Bronchial epithelial cell (primary cell): Measurements from ENCODE around the gene CMC1. TPM values are rescaled to one million over a fixed set of nuclear protein-coding genes. Genes with fewer than 3 reads are reported as not detected.

Experiments
- DNase-seq: peaks from one replicate; pipeline ENCODE4 v3.0.0-alpha.2; 2010; ENCODE audit warnings: low read depth
- FAIRE-seq: peaks from 2 replicates; lab custom pipeline; 2011; peaks lifted over from hg19 to GRCh38; lab: Jason Lieb, UNC
- H3K27me3 ChIP-seq: 2 replicates; pipeline ENCODE4 v1.5.1; 2011; ENCODE audit warnings: low read length; ENCODE audit not compliant: control insufficient read depth, insufficient read depth
- H3K36me3 ChIP-seq: 2 replicates; pipeline ENCODE4 v1.5.1; 2011; ENCODE audit warnings: low read length; ENCODE audit not compliant: control insufficient read depth, insufficient read depth
- H3K4me3 ChIP-seq: 2 replicates; pipeline ENCODE4 v1.5.1; 2011; ENCODE audit warnings: mild to moderate bottlenecking, low read depth, low read length, control low read depth
- CTCF ChIP-seq: IDR thresholded peaks from 2 replicates; pipeline ENCODE4 v1.5.1; 2011; ENCODE audit warnings: mild to moderate bottlenecking, moderate library complexity, low read length, control low read depth, inconsistent platforms; ENCODE audit not compliant: insufficient read depth, severe bottlenecking
- total RNA-seq: library from RNA; depleted of rRNA; stranded (reverse); fragments of >200 nt; gene quantifications from 2 replicates; pipeline ENCODE4 v1.2.1, GENCODE V29; 2014

Gene CMC1
- total RNA-seq, 1 donor from 2014 or later: 2.4 TPM

- Histone ChIP-seq H3K4me3 (no peak overlapping the region), H3K36me3 (no peaks in the 10 kb centered on the region), H3K27me3 (no peaks in the 10 kb centered on the region)
- no peak for TF ChIP-seq CTCF
- peak; percentile 57 for DNase-seq
- FAIRE-seq: no peak
These were observed 60.3 kb downstream of the CMC1 start for GRCh38 chr3:28301688-28302087.

GRCh38 chr3:28308196-28308595 is 66.8 kb downstream of the CMC1 start:
- FAIRE-seq (no peak), DNase-seq (no peak)
- no peaks in the 10 kb centered on the region for H3K27me3 ChIP-seq
- H3K4me3 ChIP-seq: no peak overlapping the region
- TF ChIP-seq CTCF: no peak
- H3K36me3 ChIP-seq: no peaks in the 10 kb centered on the region

- DNase-seq (no peak), FAIRE-seq (no peak)
- H3K4me3 ChIP-seq: no peak overlapping the region
- H3K36me3 ChIP-seq: no peaks in the 10 kb centered on the region
- TF ChIP-seq CTCF: no peak
- no peaks in the 10 kb centered on the region for H3K27me3 ChIP-seq
These were observed 74.3 kb downstream of the CMC1 start for GRCh38 chr3:28315711-28316110.

DNA sequence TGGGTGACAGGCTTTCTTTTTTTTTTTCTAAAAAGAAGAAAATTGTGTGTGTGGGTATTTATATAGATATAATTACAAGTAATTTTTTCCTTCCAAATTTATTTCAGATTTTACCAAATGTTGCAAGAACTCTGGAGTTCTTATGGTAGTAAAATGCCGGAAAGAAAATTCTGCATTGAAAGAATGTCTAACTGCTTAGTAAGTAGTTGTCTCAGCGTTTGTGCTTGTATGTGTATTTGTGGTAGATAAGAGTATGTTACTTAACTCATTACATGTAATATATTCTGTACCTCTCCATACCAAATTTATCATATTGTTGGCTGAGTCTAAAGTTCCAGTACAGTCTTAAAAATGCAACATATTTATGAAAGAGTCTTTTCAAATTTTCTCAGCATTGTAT is 74.8 kb downstream of the CMC1 start:
- Histone ChIP-seq H3K4me3 (no peak overlapping the region), H3K36me3 (no peaks in the 10 kb centered on the region), H3K27me3 (no peaks in the 10 kb centered on the region)
- DNase-seq: no peak
- no peak for FAIRE-seq
- TF ChIP-seq CTCF: no peak

DNA sequence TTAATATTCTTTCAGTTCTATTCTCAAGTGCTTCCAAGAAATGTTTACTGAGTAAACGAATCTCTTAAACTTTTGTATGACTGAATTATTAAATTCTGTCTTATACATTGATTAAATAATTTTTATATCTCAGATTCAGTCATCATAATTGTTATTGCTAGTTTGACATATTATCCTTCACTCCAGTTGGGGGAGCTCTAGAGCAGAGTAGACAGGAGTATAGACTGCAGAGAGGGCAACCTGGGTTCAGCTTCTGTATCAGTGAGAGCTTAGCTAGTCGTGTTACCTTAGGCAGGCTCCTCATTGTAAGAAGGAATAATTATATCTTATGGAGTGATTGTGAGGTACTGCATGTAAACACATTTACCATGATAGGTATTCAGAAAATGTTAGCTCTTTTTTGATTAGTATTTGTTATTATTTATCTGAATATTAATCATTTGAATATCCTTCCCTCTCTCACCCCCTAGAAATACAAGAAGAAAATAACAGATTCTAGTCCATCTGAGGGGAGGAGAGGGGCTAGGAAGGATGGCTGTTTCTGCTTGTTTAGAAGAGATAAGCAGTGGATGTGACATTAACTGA is 76.1 kb downstream of the CMC1 start:
- H3K36me3 ChIP-seq: no peaks in the 10 kb centered on the region
- H3K27me3 ChIP-seq: no peaks in the 10 kb centered on the region
- no peak overlapping the region for H3K4me3 ChIP-seq
- peak; percentile 56 for DNase-seq
- peak; percentile 48 for TF ChIP-seq CTCF
- no peak for FAIRE-seq

GRCh38 chr3:28320981-28321380 is 79.6 kb downstream of the CMC1 start:
- no peak for FAIRE-seq
- no peak for DNase-seq
- TF ChIP-seq CTCF: no peak
- Histone ChIP-seq H3K4me3 (no peak overlapping the region), H3K27me3 (no peaks in the 10 kb centered on the region), H3K36me3 (peaks cover 3% of the 10 kb centered on the region)
